ENCODE results near the gene ALOX15B.
"Not testable (repeated sequence)": the region's sequence is repeated elsewhere in the genome, so short reads cannot be mapped to it uniquely, and the experiment has no call there.

ALOX15B gene

GRCh38 chr17:8064561-8065019 lies 25.7 kb downstream of the ALOX15B start:
- no peak for DNase-seq

GRCh38 chr17:8066841-8067775 lies 28.2 kb downstream of the ALOX15B start:
- DNase-seq: no peak

DNA sequence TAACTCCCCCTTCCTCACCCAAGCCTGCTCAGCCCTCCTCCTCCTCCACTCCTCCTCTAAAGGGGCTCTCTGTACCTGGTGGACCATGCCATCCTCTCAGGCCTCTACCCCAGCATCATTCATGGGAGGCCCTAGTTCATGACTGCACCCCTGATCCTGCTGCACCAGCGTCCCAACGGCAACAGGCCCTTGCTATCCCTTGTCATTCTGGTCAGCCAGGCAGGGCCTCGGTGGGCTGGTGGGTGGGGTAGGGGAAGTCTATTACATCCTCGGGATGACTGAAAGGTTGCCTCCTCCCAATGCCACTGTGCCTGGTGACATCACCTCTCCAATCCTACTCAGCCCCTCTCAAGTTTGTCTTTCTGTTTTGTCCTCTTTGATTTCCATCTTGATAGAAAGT lies 28.9 kb downstream of the ALOX15B start:
- no peak for DNase-seq

DNA sequence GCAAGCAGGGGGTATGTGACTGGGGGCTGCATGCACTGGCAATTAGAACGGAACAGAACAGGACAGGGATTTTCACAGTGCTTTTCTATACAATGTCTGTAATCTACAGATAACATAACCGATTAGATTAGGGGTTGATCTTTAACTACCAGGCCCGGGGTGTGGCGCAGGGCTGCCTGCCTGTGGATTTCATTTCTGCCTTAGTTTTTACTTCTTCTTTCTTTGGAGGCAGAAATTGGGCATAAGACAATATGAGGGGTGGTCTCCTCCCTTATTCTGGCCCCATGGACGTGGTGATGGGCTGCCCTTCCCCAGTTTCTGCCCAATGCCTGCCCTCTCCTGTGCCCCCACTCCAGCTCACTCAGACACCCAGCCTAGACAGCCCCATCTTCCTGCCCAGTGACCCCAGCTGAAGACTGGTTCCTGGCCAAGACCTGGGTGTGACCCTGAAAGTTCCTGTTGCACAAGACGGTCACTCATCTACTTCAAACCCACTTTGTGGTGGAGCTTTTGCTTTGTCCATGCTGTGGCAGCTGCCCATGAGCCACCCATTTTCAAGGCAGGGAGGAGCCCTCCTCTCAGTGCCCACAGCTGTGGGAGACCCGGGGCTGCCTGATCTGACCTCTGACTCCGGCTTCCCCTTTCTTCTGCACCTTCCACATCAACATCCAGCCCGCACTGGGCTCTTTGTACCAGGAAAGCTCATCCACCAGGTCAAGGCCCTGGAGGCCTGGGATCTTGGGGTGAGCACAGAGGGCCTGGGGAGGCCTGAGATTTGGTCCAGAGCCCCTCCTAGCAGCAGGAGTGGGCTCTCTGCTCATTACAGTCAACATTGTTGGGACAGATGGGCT lies 30.1 kb downstream of the ALOX15B start:
- DNase-seq: no peak

GRCh38 chr17:8069587-8069860 lies 30.7 kb downstream of the ALOX15B start:
- no peak for DNase-seq

GRCh38 chr17:8071496-8071895 lies 32.6 kb downstream of the ALOX15B start:
- DNase-seq: no peak

- no peak for DNase-seq
Measured at GRCh38 chr17:8072341-8072728, 33.5 kb downstream of the ALOX15B start.

- DNase-seq: no peak
Measured at GRCh38 chr17:8072729-8073461, 34.0 kb downstream of the ALOX15B start.

GRCh38 chr17:8073627-8074484 lies 35.0 kb downstream of the ALOX15B start:
- peak; percentile 27 for DNase-seq

DNA sequence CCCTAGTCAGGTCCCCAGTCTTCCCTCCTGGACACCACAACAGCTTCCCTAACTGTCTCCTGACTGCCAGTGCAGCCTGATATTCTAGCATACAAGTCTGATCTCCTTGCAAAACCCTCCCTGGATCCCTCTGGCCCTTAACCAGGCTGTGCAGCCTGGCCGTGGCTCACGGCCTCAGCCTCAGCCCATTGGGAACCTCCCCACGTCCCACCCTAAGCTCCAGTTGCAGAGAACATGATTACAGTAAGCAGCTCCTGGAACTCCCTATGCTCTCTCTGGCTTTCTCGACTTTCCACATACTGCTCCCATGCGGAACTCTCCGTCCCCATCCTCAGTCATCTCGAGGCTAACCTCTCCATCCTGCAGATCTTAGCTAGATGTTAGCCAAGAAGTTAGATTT lies 35.7 kb downstream of the ALOX15B start:
- DNase-seq: no peak

DNA sequence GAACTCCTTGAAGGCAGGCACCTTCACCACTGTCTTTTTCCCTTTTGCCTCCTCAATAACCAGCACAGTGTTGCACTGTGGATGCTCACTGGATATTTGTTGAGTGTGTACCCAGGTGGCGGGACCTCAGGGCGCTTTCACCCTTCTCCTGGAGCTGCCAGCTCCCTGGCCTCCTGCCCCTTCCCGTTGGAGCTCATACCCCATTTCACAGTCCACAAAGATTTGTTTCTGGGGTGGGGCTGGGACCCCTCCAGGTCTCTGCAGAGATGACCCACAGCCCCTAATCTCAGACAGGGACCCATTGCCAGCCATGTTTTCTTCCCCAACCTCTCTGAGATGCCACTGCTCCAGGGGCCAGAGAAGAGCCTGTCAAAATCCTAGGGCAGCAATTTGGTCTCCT lies 36.2 kb downstream of the ALOX15B start:
- no peak for DNase-seq

GRCh38 chr17:8075574-8076342 lies 36.9 kb downstream of the ALOX15B start:
- no peak for DNase-seq

- no peak for DNase-seq
Measured at GRCh38 chr17:8076502-8077266, 37.8 kb downstream of the ALOX15B start.

- not testable (repeated sequence) for DNase-seq
Measured at GRCh38 chr17:8077939-8078338, 39.1 kb downstream of the ALOX15B start.

DNA sequence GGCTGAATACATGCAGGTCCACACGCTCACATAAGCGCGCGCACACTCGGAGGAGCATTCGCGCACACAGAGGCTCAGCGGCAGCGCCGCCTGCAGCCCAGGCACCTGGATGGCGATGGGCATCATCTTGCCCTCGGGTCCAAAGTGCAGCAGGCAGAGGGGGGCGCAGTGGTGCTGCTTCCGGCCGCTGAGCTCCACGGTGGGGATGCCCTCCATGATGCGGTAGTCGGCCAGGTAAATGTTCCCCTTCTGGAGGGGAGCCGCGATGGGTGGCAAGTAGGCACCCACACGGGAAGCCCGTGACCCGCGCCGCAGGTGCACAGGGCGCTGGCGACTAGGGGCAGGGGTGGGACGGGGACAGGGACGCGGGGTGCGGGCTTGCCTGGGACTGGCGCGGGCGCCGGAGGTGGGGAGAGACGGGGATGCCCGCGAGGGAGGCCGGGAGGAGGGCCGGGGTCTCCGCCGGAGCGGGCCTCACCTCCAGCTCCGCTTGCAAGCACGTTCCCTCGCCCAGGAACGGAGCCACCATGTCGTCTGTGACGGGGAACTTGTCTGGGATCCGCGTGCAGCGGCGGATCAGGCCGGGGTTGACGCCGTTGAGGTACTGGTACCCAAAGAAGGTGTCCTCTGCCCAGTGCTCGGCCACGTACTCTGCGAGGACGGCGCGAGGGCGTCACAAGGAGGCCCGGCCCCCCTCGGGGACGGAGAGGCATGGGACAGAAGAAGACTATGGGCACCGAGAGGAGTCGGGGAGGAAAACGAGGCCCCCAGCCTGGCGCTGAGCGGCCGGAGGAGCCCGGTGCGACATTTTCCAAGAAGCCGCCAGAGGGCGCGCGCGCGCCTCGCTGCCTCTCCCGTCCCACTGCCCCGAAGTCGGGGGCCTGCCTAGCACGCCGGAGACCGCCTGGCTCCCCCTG lies 40.7 kb downstream of the ALOX15B start:
- DNase-seq: peak; percentile 24

DNA sequence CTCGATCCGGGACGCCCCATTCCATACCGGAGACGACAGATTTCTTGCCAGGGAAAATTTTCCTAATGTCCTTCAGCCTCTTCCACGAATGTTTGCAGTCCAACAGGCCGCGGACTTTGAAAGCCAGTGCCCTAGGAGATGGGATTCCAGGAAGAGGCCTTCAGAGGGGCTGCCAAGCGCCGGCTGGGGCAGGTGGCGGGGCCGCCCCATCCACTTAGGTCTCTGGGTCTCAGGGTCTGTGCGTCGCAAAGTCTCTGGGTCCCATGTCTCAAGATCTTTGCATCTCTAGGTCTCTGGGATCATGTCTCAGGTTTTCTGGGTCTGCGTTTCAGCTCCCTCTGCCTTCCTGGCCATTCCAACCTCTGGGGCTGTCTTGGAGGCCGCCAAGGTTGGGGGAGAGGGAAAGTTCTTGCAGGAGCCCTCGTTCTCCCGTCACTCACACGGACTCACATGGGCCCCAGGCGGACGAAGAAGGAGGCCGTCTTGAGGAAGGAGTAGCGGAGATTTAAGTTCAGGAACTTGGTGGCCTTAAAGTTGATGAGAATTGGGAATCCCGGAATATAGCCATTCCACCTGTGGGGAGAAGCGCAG lies 41.4 kb downstream of the ALOX15B start:
- DNase-seq: no peak

DNA sequence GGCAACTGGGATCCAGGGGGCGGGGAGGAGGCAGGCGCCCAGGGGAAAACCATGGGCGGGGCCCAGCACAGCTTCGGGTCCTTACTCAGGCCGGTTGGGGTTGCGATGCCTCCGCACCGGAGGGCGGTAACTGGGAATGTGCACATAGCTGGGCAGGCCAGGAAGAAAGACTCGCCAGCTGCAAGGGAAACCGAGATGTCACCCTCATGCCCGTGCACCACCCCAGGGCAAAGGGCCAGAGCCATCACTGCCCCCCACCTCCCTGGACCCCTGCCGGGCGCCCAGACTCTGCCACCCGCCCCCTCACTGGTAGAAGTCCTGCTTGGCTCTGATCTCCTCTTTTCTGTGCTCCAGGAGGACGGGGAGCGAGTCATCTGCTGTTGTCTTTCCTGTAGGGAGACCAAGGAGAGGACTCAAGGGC lies 42.0 kb downstream of the ALOX15B start:
- no peak for DNase-seq

- no peak for DNase-seq
Measured at GRCh38 chr17:8081876-8082275, 43.0 kb downstream of the ALOX15B start.

GRCh38 chr17:8082292-8082691 lies 43.4 kb downstream of the ALOX15B start:
- no peak for DNase-seq

Measured in NCI-H510A (cell line).